Nephron (organoid): ENCODE results near the gene TMED7.
A peak's percentile ranks its signal among the peaks of the same experiment; 100 is the strongest.
"Not testable (repeated sequence)": the region's sequence is repeated elsewhere in the genome, so short reads cannot be mapped to it uniquely, and the experiment has no call there.

Source experiments
- H3K27ac Mint-ChIP-seq, 3 experiments: 2 replicates each; pipeline ENCODE4 v1.8.0; 2020; ENCODE audit warnings: mixed read lengths in 3 of 3, mild to moderate bottlenecking in 2 of 3, moderate library complexity in 1 of 3
- H3K27me3 Mint-ChIP-seq: 2 replicates; pipeline ENCODE4 v1.8.0; 2021; ENCODE audit warnings: low read depth, mild to moderate bottlenecking, moderate library complexity, mixed read lengths
- H3K36me3 Mint-ChIP-seq: 2 replicates; pipeline ENCODE4 v1.8.0; 2020; ENCODE audit warnings: low read depth, mixed read lengths
- H3K4me1 Mint-ChIP-seq: 2 replicates; pipeline ENCODE4 v1.8.0; 2020; ENCODE audit warnings: mixed read lengths
- H3K4me3 Mint-ChIP-seq, 3 experiments: 2 replicates each; pipeline ENCODE4 v1.8.0; 2020; ENCODE audit warnings: mild to moderate bottlenecking in 3 of 3, mixed read lengths in 3 of 3, moderate library complexity in 2 of 3
- H3K9me3 Mint-ChIP-seq: 2 replicates; pipeline ENCODE4 v1.8.0; 2020; ENCODE audit warnings: mixed read lengths
- TF ChIP-seq, protein P1 (sequence below), 3 experiments: fragments of 200-600 bp; sonication (generic); IDR thresholded peaks; one replicate each; pipeline ENCODE4 v1.5.0; 2021; ENCODE audit warnings: antibody characterized with exemption in 3 of 3; ENCODE audit not compliant: unreplicated experiment in 3 of 3

The TMED7 gene

DNA sequence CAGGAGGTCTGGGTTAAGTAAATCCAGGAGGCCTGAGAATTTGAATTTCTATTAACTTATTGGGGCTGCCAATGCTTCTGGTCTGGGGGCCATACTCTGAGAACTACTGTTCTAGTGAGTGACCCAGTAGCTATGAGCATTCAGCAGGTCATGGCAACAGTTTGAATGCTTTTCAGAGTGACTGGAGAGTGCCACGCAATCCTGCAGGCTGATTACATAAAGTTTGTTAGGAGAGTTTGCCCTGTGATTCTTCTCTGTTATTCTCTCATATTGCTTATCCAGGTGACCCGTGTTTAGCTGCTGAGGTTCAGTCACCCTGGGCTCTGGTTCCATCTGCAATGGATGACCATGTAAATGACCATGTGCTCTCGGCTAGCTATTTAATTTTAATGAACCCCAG is 22.2 kb upstream of the TMED7 start:
- no peak overlapping the region for H3K4me3 Mint-ChIP-seq
- peaks cover 11% of the 10 kb centered on the region for H3K27me3 Mint-ChIP-seq
- TF ChIP-seq, protein P1, sequence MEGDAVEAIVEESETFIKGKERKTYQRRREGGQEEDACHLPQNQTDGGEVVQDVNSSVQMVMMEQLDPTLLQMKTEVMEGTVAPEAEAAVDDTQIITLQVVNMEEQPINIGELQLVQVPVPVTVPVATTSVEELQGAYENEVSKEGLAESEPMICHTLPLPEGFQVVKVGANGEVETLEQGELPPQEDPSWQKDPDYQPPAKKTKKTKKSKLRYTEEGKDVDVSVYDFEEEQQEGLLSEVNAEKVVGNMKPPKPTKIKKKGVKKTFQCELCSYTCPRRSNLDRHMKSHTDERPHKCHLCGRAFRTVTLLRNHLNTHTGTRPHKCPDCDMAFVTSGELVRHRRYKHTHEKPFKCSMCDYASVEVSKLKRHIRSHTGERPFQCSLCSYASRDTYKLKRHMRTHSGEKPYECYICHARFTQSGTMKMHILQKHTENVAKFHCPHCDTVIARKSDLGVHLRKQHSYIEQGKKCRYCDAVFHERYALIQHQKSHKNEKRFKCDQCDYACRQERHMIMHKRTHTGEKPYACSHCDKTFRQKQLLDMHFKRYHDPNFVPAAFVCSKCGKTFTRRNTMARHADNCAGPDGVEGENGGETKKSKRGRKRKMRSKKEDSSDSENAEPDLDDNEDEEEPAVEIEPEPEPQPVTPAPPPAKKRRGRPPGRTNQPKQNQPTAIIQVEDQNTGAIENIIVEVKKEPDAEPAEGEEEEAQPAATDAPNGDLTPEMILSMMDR (IDR thresholded peaks at IDR 0.05; ENCODE audit: unreplicated experiment in 3 of 3), result no peak
- no peaks in the 10 kb centered on the region for H3K9me3 Mint-ChIP-seq
- H3K27ac Mint-ChIP-seq, result no peak overlapping the region
- no peaks in the 10 kb centered on the region for H3K36me3 Mint-ChIP-seq
- no peaks in the 10 kb centered on the region for H3K4me1 Mint-ChIP-seq

DNA sequence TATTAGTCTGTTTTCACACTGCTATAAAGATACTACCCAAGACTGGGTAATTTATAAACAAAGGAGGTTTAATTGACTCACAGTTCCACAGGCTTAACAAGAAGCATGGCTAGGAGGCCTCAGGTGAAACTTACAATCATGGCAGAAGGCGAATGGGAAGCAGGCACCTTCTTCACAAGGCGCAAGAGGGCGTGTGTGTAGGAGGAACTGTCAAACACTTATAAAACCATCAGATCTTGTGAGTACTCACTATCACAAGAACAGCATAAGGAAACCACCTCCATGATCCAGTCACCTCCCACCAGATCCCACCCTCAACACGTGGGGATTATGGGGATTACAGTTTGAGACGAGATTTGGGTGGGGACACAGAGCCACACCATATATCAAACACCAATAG is 19.6 kb upstream of the TMED7 start:
- not testable (repeated sequence) for H3K4me3 Mint-ChIP-seq, H3K36me3 Mint-ChIP-seq
- H3K27me3 Mint-ChIP-seq, result peaks cover 12% of the 10 kb centered on the region

DNA sequence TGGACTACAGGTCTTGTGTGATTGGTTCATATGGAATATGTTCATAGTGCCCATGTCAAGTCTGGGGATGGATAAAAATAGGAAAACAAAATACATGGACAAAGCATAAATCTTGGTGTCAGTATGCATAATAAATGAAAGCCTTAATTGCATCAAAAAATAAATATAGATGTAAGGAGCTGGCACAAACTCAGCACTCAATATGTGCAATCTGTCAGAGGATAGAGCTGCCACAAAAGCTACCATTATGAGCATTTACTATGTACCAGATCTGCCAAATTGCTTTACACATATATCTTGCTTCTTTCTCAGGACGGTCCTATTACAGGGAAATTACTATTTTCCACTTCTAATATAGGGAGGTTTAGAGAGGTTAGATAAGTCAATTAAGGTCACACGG is 18.2 kb upstream of the TMED7 start:
- Mint-ChIP-seq H3K4me1 (no peaks in the 10 kb centered on the region), H3K9me3 (no peaks in the 10 kb centered on the region), H3K36me3 (no peaks in the 10 kb centered on the region), H3K27ac (no peak overlapping the region), H3K4me3 (no peak overlapping the region), H3K27me3 (peaks cover 15% of the 10 kb centered on the region)
- TF ChIP-seq, protein P1 (IDR thresholded peaks at IDR 0.05; ENCODE audit: unreplicated experiment in 3 of 3), result no peak

More for the DNA sequence above, 19.6 kb upstream of the TMED7 start:
- H3K27ac Mint-ChIP-seq, H3K9me3 Mint-ChIP-seq, H3K4me1 Mint-ChIP-seq: not testable (repeated sequence)

DNA sequence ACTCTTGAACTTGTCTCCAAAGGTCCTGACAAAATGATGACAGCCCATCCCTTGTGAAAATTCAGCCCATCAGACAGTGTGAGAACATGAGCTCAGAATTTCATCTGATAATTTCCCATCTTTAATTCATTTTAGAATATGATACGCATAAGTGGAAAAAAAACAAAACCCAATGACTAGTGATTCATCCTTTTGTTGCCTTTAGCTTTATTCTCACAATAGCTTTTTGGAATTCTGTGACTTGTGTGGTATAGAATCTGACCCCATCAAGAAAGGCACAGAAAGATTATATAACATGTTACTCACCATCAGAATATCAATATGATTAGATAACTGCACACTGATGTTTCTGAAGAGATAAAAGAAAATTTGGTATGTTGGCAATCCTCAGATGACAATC is 16.1 kb upstream of the TMED7 start:
- Mint-ChIP-seq H3K27me3 (peaks cover 15% of the 10 kb centered on the region), H3K4me1 (no peaks in the 10 kb centered on the region), H3K27ac (no peak overlapping the region), H3K36me3 (no peaks in the 10 kb centered on the region), H3K9me3 (no peaks in the 10 kb centered on the region), H3K4me3 (no peak overlapping the region)
- TF ChIP-seq, protein P1 (IDR thresholded peaks at IDR 0.05; ENCODE audit: unreplicated experiment in 3 of 3), result no peak

DNA sequence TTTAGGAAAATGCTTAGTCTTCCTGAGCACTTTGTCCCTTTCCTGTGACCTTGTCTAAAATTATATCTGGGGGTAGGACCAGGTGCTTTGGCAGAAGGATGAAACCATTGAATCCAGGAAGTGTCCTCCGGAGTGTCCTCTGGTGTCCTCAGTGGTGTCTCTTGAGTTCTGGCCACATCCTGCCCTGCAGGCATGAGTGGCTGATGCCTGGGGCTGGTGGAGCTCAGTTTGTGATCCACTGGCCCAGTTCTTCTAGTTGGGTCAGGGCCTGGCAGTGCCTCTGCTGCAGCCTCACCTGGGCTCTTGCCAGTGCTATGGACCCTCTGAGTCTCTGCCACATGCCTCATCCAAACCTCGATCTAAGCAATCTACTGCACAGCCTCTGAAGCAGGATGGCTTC is 14.4 kb upstream of the TMED7 start:
- TF ChIP-seq, protein P1 (IDR thresholded peaks at IDR 0.05; ENCODE audit: unreplicated experiment in 3 of 3), result no peak
- Mint-ChIP-seq H3K4me1 (no peaks in the 10 kb centered on the region), H3K9me3 (no peaks in the 10 kb centered on the region), H3K27ac (no peak overlapping the region), H3K4me3 (no peak overlapping the region), H3K27me3 (peaks cover 8% of the 10 kb centered on the region), H3K36me3 (no peaks in the 10 kb centered on the region)

DNA sequence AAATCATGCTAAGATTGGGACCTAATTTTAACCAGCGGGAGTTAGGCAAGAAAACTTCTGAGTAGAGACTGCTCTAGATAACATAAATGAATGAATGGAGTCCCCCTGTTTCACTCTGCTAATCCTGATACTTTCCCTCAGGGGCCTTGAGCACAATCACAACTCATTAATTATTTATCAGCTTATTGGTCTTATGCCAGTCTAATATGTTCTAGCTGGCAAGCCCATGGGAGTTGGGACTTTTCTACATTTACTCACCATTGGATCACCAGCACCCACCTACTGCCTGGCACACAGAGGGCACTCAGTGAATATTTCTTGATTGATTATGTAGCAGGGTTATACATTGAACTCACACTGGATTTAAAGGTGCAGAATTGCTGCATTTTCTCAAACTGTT is 13.5 kb upstream of the TMED7 start:
- H3K27ac Mint-ChIP-seq, result peak overlapping the region in 2 of 3 experiments; percentile 15 to 56
- TF ChIP-seq, protein P1 (IDR thresholded peaks at IDR 0.05; ENCODE audit: unreplicated experiment in 3 of 3), result no peak
- peaks cover 5% of the 10 kb centered on the region for H3K4me1 Mint-ChIP-seq
- no peaks in the 10 kb centered on the region for H3K9me3 Mint-ChIP-seq
- H3K36me3 Mint-ChIP-seq, result no peaks in the 10 kb centered on the region
- H3K27me3 Mint-ChIP-seq, result peaks cover 4% of the 10 kb centered on the region
- H3K4me3 Mint-ChIP-seq, result no peak overlapping the region
